Measurements from ENCODE around the gene MAVS. TPM values are rescaled to one million over a fixed set of nuclear protein-coding genes. Genes with fewer than 3 reads are reported as not detected.
"Not testable (repeated sequence)": the region's sequence is repeated elsewhere in the genome, so short reads cannot be mapped to it uniquely, and the experiment has no call there.

MAVS gene
- polyA plus RNA-seq, 10 donors: 19.3 to 24.2 (median 22.7) TPM

- not testable (repeated sequence) for DNase-seq
These were observed 60.4 kb downstream of the MAVS start for GRCh38 chr20:3906744-3907721.

DNA sequence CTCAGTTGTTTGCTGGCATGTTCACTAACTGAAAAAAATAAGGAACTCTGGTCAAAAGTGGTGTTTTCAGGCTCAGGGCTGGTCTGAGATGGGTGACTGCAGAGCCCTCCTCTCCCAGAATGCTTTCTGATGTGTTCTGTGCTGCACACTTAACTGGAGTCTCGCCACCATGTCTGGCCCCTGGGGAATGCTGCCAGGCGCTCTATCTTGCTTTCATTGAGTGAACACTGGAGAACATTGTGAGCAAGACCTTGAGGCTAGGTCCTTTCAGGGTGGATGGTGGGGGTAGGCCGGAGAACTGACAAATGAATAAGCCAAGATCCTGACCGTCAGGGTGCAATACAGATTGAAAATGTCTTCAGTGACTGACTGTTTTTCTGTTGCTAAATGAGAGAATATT lies 62.0 kb downstream of the MAVS start:
- DNase-seq: no peak

- DNase-seq: no peak
These were observed 63.3 kb downstream of the MAVS start for GRCh38 chr20:3909952-3910366.

- no peak for DNase-seq
These were observed 64.2 kb downstream of the MAVS start for GRCh38 chr20:3910853-3911252.

GRCh38 chr20:3911956-3912355 lies 65.3 kb downstream of the MAVS start:
- DNase-seq: no peak

DNA sequence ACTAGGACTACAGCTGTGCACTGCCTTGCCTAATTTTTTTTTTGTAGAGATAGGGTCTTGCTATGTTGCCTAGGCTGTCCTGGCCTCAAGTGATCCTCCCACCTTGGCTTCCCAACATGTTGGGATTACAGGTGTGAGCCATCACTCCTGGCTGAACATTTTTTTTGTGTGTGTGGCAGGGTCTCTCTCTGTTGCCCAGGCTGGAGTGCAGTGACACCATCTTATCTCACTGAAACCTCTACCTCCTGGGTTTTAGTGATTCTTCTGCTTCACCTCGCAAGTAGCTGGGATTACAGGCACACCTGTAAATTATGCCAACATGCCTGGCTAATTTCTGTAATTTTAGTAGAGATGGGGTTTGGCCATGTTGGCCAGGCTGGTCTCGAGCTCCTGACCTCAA lies 67.8 kb downstream of the MAVS start:
- DNase-seq: no peak

DNA sequence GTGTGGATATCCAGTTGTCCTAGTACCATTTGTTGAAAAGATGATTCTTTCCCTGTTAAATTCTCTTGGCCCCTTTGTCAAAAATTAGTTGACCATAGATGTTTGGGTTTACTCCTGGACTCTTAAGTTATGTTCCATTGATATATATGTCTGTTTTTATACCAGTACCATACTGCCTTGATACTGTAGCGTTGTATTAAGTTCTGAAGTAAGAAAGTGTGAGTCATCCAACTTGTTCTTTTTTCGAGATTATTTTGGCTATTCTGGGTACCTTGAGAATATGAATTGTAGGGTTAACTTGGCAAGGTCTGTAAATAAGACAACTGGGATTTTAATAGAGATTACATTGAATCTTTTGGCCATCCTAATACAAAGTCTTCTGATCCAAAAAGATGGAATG lies 69.1 kb downstream of the MAVS start:
- no peak for DNase-seq

DNA sequence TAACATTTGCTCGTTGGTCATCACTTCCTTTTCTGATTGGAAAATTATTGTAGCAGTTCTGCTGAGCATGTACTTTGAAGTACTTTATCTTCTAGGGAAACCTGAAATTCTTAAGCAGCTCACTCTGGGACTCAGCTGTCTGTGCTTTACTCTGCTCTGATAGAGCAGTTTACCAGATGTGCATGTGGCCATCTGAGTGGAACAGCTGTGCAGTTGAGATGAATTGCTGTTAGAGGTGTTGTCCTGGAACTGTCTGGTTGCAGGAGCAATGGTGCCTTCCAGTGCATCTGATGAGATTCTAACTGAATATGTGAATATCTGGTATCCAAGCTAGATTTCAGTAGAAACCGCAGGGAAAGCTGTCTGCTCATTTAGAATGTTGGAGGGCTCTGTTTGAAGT lies 69.7 kb downstream of the MAVS start:
- DNase-seq: no peak

DNA sequence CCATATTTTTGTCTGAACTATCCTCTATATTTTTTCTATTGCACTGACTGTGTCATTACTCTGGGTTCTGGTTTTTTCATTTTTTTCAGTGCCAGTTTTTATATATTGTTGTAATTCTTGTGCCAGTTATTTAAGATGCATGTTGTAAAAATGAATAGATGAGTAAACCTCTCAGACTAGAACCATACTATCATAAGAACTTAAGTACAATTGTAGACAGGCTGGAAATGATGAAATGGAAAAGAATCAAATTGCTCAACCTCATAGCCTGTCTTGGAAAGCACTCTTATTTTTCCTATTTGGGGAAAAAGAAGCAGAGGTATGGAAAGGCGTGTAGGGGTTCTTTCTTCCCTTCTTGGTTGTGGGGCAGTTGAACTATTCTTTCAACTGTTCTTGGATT lies 72.7 kb downstream of the MAVS start:
- DNase-seq: no peak

GRCh38 chr20:3922223-3922982 lies 75.8 kb downstream of the MAVS start:
- DNase-seq: no peak

- DNase-seq: no peak
These were observed 76.3 kb downstream of the MAVS start for GRCh38 chr20:3922983-3923339.

- no peak for DNase-seq
These were observed 77.2 kb downstream of the MAVS start for GRCh38 chr20:3923818-3924217.

GRCh38 chr20:3924304-3925112 lies 77.9 kb downstream of the MAVS start:
- DNase-seq: no peak

GRCh38 chr20:3925113-3925695 lies 78.6 kb downstream of the MAVS start:
- no peak for DNase-seq

Other genes starting within 250 kb of the MAVS start
- gene GFRA4, start 183.4 kb upstream of the MAVS start, polyA plus RNA-seq (ENCODE audit: insufficient read length in 10 of 10): not detected
- gene ADAM33, start 164.8 kb upstream of the MAVS start, polyA plus RNA-seq (ENCODE audit: insufficient read length in 10 of 10): 100 to 1,000 TPM in 1 of 10 donors, 10 to 100 TPM in 9; 33.1 to 107 (median 53.3) TPM
- 1 to 10 TPM; 3.1 to 8.0 (median 4.6) TPM for gene SIGLEC1, start 134.2 kb upstream of the MAVS start, polyA plus RNA-seq (ENCODE audit: insufficient read length in 10 of 10)
- 10 to 100 TPM; 18.9 to 34.3 (median 23.4) TPM for gene HSPA12B, start 114.1 kb upstream of the MAVS start, polyA plus RNA-seq (ENCODE audit: insufficient read length in 10 of 10)
- 10 to 100 TPM; 14.2 to 28.0 (median 20.5) TPM for gene ADISSP, start 79.1 kb upstream of the MAVS start, polyA plus RNA-seq (ENCODE audit: insufficient read length in 10 of 10)
- under 1 TPM in 2 of 10 donors, not detected in 8; 0.08 to 0.29 TPM for gene SPEF1, start 65.4 kb upstream of the MAVS start, polyA plus RNA-seq (ENCODE audit: insufficient read length in 10 of 10)
- 10 to 100 TPM; 31.8 to 49.7 (median 38.8) TPM for gene CENPB, start 60.1 kb upstream of the MAVS start, polyA plus RNA-seq (ENCODE audit: insufficient read length in 10 of 10)
- 100 to 1,000 TPM in 2 of 10 donors, 10 to 100 TPM in 8; 69.1 to 107 (median 84.8) TPM for gene CDC25B, start 50.5 kb upstream of the MAVS start, polyA plus RNA-seq (ENCODE audit: insufficient read length in 10 of 10)
- gene AP5S1, start 26.3 kb upstream of the MAVS start, polyA plus RNA-seq (ENCODE audit: insufficient read length in 10 of 10): 10 to 100 TPM in 1 of 10 donors, 1 to 10 TPM in 9; 6.8 to 10.2 (median 8.3) TPM
- gene PANK2, start 42.6 kb downstream of the MAVS start, polyA plus RNA-seq (ENCODE audit: insufficient read length in 10 of 10): 10 to 100 TPM; 25.2 to 32.7 (median 28.5) TPM
- gene RNF24, start 168.7 kb downstream of the MAVS start, polyA plus RNA-seq (ENCODE audit: insufficient read length in 10 of 10): 10 to 100 TPM; 21.4 to 34.3 (median 26.4) TPM

All from muscle of back (tissue), 11 donors.